NCI-H1417 treated with DMSO at 0.1 percent for 48 hours (cell line): Measurements from ENCODE around the gene GPX6.
"Not testable (repeated sequence)": the region's sequence is repeated elsewhere in the genome, so short reads cannot be mapped to it uniquely, and the experiment has no call there.

Experiments
- DNase-seq: peaks from one replicate; lab custom pipeline; 2025; lab: John Stamatoyannopoulos, UW

Gene GPX6

DNA sequence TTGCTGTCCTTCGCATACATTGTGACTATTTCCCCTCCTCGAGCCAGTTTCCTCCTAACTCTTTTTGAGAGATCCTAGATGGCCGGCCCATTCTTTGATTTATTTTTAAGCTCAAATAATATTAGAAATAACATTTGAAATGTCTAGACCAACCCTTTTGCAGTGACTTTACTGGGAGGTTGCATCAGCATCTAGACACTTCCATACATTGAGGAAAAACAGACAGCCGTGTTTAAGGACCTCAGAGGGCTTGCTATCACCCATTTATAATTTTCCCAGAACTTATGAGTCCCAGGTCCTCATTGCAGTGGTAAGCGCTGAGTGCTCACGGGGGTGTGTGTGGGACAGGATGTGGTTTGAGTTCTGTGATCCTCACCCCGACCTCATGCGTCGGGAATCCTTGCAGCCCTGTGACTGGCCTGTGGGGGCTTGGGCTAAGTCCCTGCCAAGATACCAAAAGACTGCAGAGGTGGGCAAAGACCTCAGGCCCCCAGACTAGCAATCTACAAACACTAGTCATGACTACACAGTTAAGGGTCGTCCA, 10.0 kb upstream of the GPX6 start, which contains the start of gene GPX5:
TSS of gene GPX5 (plus strand) at position 386 of the 544 bp plus-strand sequence. CDS start at position 519, 133 bp downstream.
- DNase-seq = no peak

DNA sequence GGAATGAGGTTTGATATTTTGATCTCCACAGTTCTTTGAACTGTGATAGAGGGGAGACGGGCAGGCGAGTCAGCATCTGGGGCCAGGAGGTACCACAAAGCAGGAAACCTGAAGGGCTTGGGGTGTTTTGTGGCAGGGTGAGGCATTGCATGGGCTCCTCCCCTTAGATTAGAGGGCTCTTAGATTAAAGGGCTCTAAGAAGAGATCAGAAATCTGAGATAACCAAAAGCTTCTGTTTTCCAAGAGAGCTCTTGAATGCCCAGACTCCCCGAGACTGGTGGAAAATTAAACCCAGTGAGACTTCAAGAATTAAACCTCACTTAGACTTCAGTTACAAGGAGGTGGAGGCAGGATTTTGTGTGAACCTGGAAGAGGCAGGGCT, 7.6 kb upstream of the GPX6 start:
- DNase-seq = no peak

DNA sequence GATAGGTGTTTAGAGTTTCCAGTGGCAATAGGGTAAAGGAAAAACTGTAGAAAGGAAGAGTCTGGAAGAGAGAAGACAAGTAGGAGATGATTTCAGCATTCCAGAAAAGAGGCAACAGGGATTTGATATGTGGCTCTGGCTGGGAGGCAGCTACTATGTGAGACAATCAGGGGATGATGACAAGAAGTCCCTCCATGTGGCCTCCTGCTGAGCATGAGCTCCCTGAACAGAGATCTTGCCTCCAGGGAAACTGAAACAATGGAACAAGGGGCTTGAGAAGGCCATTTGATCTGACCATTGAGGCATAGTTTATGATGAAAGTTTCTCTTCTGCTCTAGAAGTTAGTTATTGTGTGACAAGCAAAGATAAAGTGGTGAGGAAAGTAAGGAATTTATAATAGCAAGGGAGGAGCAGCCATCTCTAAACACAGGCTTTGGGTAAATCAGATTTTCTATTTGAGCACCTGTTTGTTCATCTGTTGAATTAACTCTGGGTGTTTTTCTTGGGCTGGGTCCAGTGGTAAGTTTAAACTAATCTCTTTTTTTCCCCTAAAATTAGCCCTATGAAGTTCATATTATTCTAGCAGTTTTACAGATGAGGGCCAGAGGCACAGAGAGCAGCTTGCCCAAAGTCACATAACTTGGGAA, 7.1 kb upstream of the GPX6 start:
- DNase-seq = no peak

DNA sequence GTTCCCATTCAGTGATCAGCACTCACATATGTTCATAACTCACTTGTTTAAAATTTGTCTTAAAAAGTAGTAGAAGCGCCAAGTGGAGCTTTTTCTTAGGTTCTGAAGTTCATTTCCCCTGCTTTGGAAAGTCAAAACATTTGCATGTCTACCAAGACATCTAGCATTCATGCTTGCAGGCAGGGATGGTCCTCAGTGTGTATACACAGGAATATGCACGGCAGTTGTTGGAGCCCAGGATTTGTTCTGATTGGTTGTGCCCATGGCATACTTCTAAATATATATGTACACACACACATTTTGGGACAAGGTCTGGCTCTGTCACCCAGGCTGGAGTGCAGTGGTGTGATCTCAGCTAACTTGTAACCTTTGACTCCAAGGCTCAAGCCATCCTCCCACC, 2.4 kb upstream of the GPX6 start:
- no peak for DNase-seq

- not testable (repeated sequence) for DNase-seq
These were observed 3.2 kb downstream of the GPX6 start for GRCh38 chr6:28512387-28512786.

DNA sequence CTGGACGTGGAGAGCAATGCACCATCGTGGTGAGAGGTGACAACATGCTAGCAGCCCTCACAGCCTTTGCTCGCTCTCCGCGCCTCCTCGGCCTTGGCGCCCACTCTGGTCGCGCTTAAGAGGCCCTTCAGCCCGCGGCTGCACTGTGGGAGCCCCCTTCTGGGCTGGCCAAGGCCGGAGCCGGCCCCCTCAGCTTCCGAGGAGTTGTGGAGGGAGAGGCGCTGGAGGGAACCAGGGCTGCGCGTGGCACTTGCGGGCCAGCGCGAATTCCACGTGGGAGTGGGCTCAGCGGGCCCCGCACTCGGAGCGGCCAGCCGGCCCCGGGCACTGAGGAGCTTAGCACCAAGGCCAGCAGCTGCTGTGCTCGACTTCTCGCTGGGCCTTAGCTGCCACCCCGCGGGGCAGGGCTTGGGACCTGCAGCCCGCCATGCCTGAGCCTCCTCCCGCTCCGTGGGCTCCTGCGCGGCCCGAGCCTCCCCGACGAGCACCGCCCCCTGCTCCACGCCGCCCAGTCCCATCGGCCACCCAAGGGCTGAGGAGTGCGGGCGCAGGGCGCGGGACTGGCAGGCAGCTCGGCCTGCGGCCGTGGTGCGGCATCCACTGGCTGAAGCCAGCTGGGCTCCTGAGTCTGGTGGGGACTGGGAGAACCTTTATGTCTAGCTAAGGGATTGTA, 3.8 kb downstream of the GPX6 start:
- DNase-seq = no peak

- DNase-seq = no peak
These were observed 8.7 kb downstream of the GPX6 start for GRCh38 chr6:28506807-28507475.

- DNase-seq = no peak
These were observed 9.9 kb downstream of the GPX6 start for GRCh38 chr6:28505733-28506132.

DNA sequence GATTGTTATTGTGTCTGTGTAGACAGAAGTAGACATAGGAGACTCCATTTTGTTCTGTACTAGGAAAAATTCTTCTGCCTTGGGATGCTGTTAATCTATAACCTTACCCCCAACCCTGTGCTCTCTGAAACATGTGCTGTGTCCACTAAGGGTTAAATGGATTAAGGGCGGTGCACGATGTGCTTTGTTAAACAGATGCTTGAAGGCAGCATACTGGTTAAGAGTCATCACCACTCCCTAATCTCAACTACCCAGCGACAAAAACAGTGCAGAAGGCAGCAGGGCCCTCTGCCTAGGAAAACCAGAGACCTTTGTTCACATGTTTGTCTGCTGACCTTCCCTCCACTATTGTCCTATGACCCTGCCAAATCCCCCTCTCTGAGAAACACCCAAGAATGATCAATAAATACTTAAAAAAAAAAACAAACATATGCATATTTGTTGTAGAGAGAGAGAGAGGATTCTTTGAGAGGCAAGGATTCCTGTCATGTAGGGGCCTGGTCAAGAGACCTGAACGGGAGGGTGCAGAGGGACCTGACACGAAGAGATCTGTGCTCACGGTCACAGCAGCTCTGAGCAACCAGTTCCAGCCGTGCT, 12.8 kb downstream of the GPX6 start:
- not testable (repeated sequence) for DNase-seq

- DNase-seq = not testable (repeated sequence)
These were observed 13.5 kb downstream of the GPX6 start for GRCh38 chr6:28502136-28502535.

DNA sequence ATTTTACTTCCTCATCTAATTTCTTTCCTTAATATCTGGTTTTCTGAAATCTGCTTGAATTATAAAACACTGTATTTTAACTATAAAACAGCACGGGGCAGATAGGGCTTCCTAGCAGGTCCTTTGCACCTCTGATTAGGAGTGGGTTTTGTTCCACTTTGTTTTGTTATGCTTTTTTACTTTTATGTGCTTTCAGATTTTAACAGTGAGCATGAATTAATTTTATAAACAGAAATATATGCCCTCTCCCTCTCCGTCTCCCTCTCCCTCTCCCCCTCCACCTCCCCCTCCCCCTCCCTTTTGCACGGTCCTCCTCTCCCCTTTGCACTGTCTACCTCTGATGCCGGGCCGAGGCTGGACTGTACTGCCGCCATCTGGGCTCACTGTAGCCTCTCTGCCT, 14.3 kb downstream of the GPX6 start:
- DNase-seq = no peak

DNA sequence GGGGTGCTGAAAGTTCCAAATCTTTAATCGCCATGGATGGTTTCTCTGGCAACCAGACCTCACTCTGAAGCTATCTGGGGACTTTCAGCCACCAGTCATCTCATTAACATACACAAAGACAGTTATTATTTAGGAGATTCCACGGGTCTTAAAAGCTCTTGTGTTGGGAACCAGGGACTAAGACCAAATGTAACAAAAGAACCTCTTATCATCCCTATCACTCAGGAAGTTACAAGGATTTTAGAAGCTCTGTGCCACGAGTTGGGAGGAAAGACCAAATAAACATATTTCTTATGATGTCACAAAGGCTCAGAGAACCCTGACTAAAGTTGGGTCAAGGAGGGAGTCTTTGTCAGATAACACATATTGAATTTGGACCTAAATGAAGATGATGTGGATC, 17.7 kb downstream of the GPX6 start:
- no peak for DNase-seq

DNA sequence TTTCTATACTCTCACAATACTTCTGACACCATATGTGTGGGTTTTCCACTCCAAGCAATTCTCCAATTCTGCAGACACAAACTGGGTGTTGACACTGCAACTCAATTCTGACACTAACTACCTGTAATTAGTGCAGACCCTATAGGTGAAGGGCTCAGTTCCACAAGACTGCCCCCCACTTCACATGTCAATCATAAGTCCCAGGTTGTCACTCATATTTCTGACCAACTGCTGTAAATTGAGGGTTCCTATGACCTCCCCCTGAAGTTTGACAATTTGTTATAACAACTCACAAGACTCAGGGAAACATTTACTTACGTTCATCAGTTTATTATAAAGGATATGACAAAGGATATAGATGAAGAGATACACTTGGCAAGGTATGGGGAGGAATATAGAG, 18.3 kb downstream of the GPX6 start:
- DNase-seq = no peak

DNA sequence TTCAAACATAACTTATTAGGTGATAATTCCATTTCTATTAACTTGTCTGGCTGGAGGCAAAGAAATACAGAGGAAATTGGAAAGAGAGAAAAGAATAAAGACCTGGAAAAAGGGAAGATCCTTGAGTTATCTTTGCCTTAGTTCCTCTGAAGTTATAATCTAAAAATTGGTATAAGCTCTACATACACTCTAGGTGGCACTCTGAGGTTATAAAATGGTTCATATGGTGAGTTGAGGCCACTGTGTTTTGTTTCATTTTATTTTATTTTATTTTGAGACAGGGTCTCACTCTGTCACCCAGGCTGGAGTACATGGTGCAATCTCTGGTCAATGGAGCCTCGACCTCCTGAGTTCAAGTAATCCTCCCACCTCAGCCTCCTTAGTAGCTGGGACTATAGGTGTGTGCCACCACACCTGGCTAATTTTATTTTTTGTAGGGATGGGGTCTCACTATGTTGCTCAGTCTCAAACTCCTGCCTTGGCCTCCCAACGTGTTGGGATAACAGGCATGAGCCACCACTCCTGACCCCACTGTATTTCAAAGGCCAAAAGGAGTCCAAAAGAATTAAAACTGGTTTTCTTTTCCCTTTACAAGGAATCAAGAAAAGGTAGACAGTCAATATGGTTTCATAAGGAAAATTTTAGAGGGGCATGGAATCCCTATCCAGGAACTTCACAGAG, 19.4 kb downstream of the GPX6 start:
- DNase-seq = no peak

GRCh38 chr6:28491984-28492317, 23.6 kb downstream of the GPX6 start:
- DNase-seq = no peak

GRCh38 chr6:28490205-28490890, 25.2 kb downstream of the GPX6 start:
- DNase-seq = no peak

- DNase-seq = no peak
These were observed 26.0 kb downstream of the GPX6 start for GRCh38 chr6:28489366-28490204.

DNA sequence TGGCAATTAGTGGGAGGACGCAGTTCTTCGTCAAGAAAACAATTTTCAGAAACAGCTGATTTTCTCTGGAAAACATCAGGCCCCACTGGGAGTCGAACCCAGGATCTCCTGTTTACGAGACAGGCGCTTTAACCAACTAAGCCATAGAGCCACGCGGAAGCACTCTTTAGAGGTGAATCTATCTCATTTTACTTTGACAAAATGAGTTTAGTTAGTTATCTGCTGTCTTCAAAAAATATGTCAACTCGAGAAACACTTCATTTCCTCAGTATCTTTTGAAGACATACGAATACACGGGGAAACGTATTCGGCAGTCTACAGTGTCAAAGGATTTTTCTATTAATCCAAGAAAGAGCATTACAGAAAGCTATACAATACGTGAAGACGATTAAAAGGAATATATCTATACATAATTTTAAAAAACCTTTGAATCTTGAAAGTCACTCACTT, 26.7 kb downstream of the GPX6 start:
- no peak for DNase-seq

- DNase-seq = no peak
These were observed 28.4 kb downstream of the GPX6 start for GRCh38 chr6:28486988-28487742.

GRCh38 chr6:28486533-28486932, 29.1 kb downstream of the GPX6 start:
- no peak for DNase-seq
